A673 (cell line): ENCODE results near the gene VPS8. TPM values are rescaled to one million over a fixed set of nuclear protein-coding genes. Genes with fewer than 3 reads are reported as not detected.

Source experiments
- BruUV-seq: library from RNA; stranded (reverse); fragments of 400-500 nt; replicated peaks from 2 replicates; lab custom pipeline; 2021; lab: Mats Ljungman, UMichigan
- CTCF ChIA-PET: fragments of 300-600 bp; sonication (Branson Sonifier 250); formaldehyde crosslinking; loops from one replicate; lab custom pipeline; 2022; ENCODE audit warnings: antibody characterized with exemption; lab: Charles Lee
- POLR2A ChIA-PET: fragments of 300-600 bp; sonication (Branson Sonifier 250); formaldehyde crosslinking; loops from one replicate; lab custom pipeline; 2022; ENCODE audit warnings: antibody characterized with exemption; ENCODE audit not compliant: low non-redundant PET; lab: Charles Lee
- DNase-seq: peaks from one replicate; pipeline ENCODE4 v3.0.0-alpha.2; 2015; ENCODE audit warnings: low spot score
- H3K27ac ChIP-seq: fragments of 200-600 bp; sonication (generic); 2 replicates; pipeline ENCODE4 v1.5.1; 2016; ENCODE audit warnings: mixed run types, low read depth, mild to moderate bottlenecking, mixed read lengths, antibody characterized with exemption, low read length; ENCODE audit not compliant: poor library complexity, severe bottlenecking
- H3K27me3 ChIP-seq: fragments of 200-600 bp; sonication (generic); replicated peaks from 2 replicates; pipeline ENCODE4 v1.6.1; 2017; ENCODE audit warnings: mixed run types, low read depth, mild to moderate bottlenecking, mixed read lengths, antibody characterized with exemption, low read length; ENCODE audit not compliant: insufficient read depth, poor library complexity
- H3K36me3 ChIP-seq: fragments of 200-600 bp; sonication (generic); 2 replicates; pipeline ENCODE4 v1.6.1; 2016; ENCODE audit warnings: mixed run types, mild to moderate bottlenecking, mixed read lengths, antibody characterized with exemption, low read length; ENCODE audit not compliant: insufficient read depth, poor library complexity, severe bottlenecking
- H3K4me1 ChIP-seq: fragments of 200-600 bp; sonication (generic); 2 replicates; pipeline ENCODE4 v1.6.1; 2017; ENCODE audit warnings: mixed run types, mild to moderate bottlenecking, mixed read lengths, antibody characterized with exemption, low read length; ENCODE audit not compliant: insufficient read depth, poor library complexity, severe bottlenecking
- H3K4me3 ChIP-seq: fragments of 200-600 bp; sonication (generic); 2 replicates; pipeline ENCODE4 v1.5.1; 2016; ENCODE audit warnings: low read depth, mixed run types, mild to moderate bottlenecking, mixed read lengths, low read length; ENCODE audit not compliant: poor library complexity, severe bottlenecking
- H3K9me3 ChIP-seq: fragments of 200-600 bp; sonication (generic); 2 replicates; pipeline ENCODE4 v1.6.1; 2016; ENCODE audit warnings: mixed run types, low read depth, mild to moderate bottlenecking, mixed read lengths, antibody characterized with exemption, low read length; ENCODE audit not compliant: poor library complexity, severe bottlenecking
- CTCF ChIP-seq: fragments of 300-800, 200-600 bp; sonication (generic); conservative IDR thresholded peaks from 2 replicates; pipeline ENCODE4 v1.5.1; 2017; ENCODE audit warnings: low read depth, mild to moderate bottlenecking, antibody characterized with exemption, low read length, moderate library complexity, mixed read lengths
- EZH2 ChIP-seq: fragments of 200-600 bp; sonication (generic); IDR thresholded peaks from 2 replicates; pipeline ENCODE4 v1.6.1; 2017; ENCODE audit warnings: borderline replicate concordance, low read depth, mild to moderate bottlenecking, mixed read lengths, antibody characterized with exemption, low read length; ENCODE audit not compliant: poor library complexity, severe bottlenecking
- intact Hi-C: fragments of 100-400 bp; cut with micrococcal nuclease; formaldehyde crosslinking; loops from one replicate; pipeline ENCODE4 v1.10.0; 2022; ENCODE audit not compliant: unreplicated experiment
- total RNA-seq: library from RNA; stranded (reverse); gene quantifications from 2 replicates; pipeline ENCODE4 v1.2.3, GENCODE V29; 2021

The VPS8 gene
- total RNA-seq, 1 experiment from 2014 or later = 42.3 TPM

DNA sequence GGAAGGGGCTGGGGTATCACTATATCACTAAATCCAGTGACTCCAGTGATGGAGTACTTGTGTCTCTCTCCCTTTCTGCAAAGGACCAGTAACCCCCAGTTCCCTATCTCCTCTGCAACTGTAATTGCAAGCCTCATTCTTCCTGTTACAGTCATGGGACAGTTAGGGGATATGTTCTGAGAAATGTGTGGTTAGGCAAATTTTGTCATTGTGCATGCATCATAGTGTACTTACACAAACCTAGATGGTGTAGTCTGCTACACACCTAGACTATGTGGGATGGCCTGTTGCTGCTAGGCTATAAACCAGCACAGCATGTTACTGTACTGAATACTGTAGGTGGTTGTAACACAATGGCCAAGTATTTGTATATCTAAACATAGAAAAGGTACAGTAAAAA lies 2.2 kb downstream of the VPS8 start:
- POLR2A ChIA-PET = no interaction called here
- no TSS peak for BruUV-seq

DNA sequence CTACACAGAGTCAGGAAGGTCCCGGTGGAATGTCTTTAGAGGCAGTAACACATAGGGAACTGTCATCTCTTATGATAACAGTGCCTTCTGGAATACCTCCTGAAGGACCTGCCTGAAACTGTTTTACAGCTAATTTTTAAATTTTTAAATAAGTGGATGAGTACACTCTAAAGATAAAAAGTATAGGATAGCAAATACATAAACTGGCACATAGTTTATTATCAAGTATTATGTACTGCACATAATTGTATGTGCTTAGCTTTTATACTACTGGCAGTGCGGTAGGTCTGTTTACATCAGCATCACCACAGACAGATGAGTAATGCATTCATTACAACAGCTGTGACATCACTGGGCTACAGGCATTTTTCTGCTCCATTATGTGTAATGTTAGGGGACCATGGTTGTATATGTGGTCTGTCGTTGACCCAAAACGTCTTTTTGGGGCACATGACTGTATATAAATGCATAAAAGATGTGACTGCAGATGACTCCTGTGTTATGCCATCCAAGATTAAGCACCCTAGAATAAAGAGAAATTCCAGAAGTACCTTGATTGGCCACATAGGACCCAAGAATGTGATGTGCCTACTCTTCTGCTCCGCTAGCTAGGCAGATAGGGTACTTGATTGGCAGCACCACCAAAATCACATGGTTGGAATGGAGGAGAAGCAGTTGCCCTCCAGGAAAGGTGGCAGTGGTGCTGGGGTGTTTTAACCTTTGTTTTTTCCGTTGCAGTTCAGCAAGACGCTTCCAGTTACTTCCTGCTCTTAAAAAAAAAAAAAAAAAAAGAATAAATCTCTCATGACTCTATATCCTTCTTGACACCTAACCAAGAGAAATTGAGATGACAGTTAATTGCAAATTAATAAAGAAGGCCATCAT lies 3.3 kb downstream of the VPS8 start:
- Histone ChIP-seq H3K27me3 (no peaks in the 10 kb centered on the region), H3K27ac (no peak overlapping the region), H3K36me3 (no peaks in the 10 kb centered on the region), H3K4me1 (no peaks in the 10 kb centered on the region), H3K9me3 (no peaks in the 10 kb centered on the region), H3K4me3 (no peak overlapping the region)
- BruUV-seq = no TSS peak
- DNase-seq = no peak
- TF ChIP-seq EZH2 = no peak
- TF ChIP-seq CTCF = no peak
- intact Hi-C loops = no loop called here
- ChIA-PET CTCF (no interaction called here), POLR2A (no interaction called here)

More for the DNA sequence above, 2.2 kb downstream of the VPS8 start:
- intact Hi-C loops = no loop called here
- CTCF ChIA-PET = no interaction called here
- H3K36me3 ChIP-seq = no peaks in the 10 kb centered on the region
- no peak for TF ChIP-seq EZH2
- TF ChIP-seq CTCF = no peak
- no peak overlapping the region for H3K27ac ChIP-seq
- H3K27me3 ChIP-seq = no peaks in the 10 kb centered on the region
- H3K9me3 ChIP-seq = no peaks in the 10 kb centered on the region
- H3K4me3 ChIP-seq = no peak overlapping the region
- DNase-seq = no peak
- H3K4me1 ChIP-seq = no peaks in the 10 kb centered on the region

GRCh38 chr3:184816614-184817013 lies 4.6 kb downstream of the VPS8 start:
- H3K36me3 ChIP-seq = no peaks in the 10 kb centered on the region
- H3K9me3 ChIP-seq = no peaks in the 10 kb centered on the region
- H3K4me1 ChIP-seq = no peaks in the 10 kb centered on the region
- no peaks in the 10 kb centered on the region for H3K27me3 ChIP-seq
- no peak overlapping the region for H3K27ac ChIP-seq
- H3K4me3 ChIP-seq = no peak overlapping the region
- ChIA-PET CTCF (interaction anchor here (0.6 kb wide), 1 partner anchor 393 kb away, joined by 4 read pairs; no protein-coding TSS in a partner anchor), POLR2A (interaction anchor here (0.7 kb wide), 1 partner anchor 179 kb away, joined by 3 read pairs; no protein-coding TSS in a partner anchor)
- DNase-seq = no peak
- BruUV-seq = no TSS peak
- intact Hi-C loops = no loop called here
- TF ChIP-seq EZH2 = no peak
- no peak for TF ChIP-seq CTCF
